Measurements from ENCODE around the gene MLPH.

- no peak for TF ChIP-seq CTCF (IDR thresholded peaks at IDR 0.05)
- TF ChIP-seq EZH2 (IDR thresholded peaks at IDR 0.05), result no peak
- no peak for TF ChIP-seq EZH2phosphoT487 (IDR thresholded peaks at IDR 0.05)
Measured at GRCh38 chr2:237513693-237514092, 26.6 kb downstream of the MLPH start.

Measured in neural progenitor cell (in vitro differentiated cells).